Fibroblast of lung (primary cell): ENCODE data around the gene SGIP1.

Source experiments
- EZH2 ChIP-seq: IDR thresholded peaks from 2 replicates; pipeline ENCODE4 v1.5.1; 2012; ENCODE audit warnings: low read length, control low read depth, mild to moderate bottlenecking; ENCODE audit errors: missing control alignments
- TF ChIP-seq, protein P1 (sequence below), 2 donors: IDR thresholded peaks in 1 of 2; conservative IDR thresholded peaks in 1 of 2; 1 replicate in 1 of 2; 2 replicates in 1 of 2; pipeline ENCODE4 v1.5.1; 2011 to 2012; ENCODE audit warnings: low read length in 2 of 2, control low read depth in 1 of 2, inconsistent platforms in 1 of 2, low read depth in 1 of 2, mild to moderate bottlenecking in 1 of 2

DNA sequence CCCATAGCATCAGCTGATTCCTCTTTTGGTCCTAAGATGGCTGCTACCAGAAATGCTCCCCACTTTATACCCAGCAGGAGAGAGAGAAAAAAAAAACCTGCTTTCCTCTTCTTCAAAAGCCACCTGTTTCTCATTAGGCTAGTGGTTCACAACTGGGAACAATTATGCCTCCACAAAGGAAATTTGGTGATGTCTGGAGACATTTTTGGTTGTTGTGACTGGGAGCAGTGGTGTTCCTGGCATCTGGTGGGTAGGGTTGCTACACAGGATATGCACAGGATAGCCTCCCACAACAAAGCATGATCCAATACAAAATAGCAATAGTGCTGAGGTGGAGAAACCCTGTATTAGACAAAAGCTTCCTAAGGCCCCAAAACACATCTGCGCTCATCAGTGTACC, 38.5 kb upstream of the SGIP1 start:
- TF ChIP-seq, protein P1, sequence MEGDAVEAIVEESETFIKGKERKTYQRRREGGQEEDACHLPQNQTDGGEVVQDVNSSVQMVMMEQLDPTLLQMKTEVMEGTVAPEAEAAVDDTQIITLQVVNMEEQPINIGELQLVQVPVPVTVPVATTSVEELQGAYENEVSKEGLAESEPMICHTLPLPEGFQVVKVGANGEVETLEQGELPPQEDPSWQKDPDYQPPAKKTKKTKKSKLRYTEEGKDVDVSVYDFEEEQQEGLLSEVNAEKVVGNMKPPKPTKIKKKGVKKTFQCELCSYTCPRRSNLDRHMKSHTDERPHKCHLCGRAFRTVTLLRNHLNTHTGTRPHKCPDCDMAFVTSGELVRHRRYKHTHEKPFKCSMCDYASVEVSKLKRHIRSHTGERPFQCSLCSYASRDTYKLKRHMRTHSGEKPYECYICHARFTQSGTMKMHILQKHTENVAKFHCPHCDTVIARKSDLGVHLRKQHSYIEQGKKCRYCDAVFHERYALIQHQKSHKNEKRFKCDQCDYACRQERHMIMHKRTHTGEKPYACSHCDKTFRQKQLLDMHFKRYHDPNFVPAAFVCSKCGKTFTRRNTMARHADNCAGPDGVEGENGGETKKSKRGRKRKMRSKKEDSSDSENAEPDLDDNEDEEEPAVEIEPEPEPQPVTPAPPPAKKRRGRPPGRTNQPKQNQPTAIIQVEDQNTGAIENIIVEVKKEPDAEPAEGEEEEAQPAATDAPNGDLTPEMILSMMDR (conservative IDR thresholded peaks at IDR 0.05 in 1 of 2, IDR thresholded peaks at IDR 0.05 in 1 of 2; ENCODE audit: low read depth in 1 of 2, low read length in 2 of 2) = no peak
- no peak for TF ChIP-seq EZH2
